ENCODE results near the gene DUSP9.

GRCh38 chrX:153636716-153637115, 10.3 kb upstream of the DUSP9 start:
- no peak for TF ChIP-seq FOXP2 (optimal IDR thresholded peaks at IDR 0.05; ENCODE audit: borderline replicate concordance, extremely low read depth, extremely low read length, insufficient read depth)
- TF ChIP-seq TAF1 (IDR thresholded peaks at IDR 0.05; ENCODE audit: borderline replicate concordance, insufficient read depth, low read length) = no peak
- TF ChIP-seq POLR2AphosphoS5 (IDR thresholded peaks at IDR 0.05; ENCODE audit: low read depth, low read length) = no peak
